Stimulated activated CD4-positive, alpha-beta T cell treated with anti-CD3 and anti-CD28 coated beads, Interleukin-2, amount 100 ng/mL, for 4 hours (primary cell): ENCODE results near the gene CFAP20.
"Not testable (repeated sequence)": the region's sequence is repeated elsewhere in the genome, so short reads cannot be mapped to it uniquely, and the experiment has no call there.

Source experiments
- DNase-seq: peaks from one replicate; pipeline ENCODE4 v3.0.0-alpha.2; 2020; ENCODE audit warnings: low read depth

The CFAP20 gene

GRCh38 chr16:58096249-58096648 is 32.9 kb downstream of the CFAP20 start:
- no peak for DNase-seq

GRCh38 chr16:58095575-58095960 is 33.6 kb downstream of the CFAP20 start:
- not testable (repeated sequence) for DNase-seq

GRCh38 chr16:58094791-58095574 is 34.2 kb downstream of the CFAP20 start:
- DNase-seq: no peak

- DNase-seq: no peak
Observed at GRCh38 chr16:58094026-58094425, 35.2 kb downstream of the CFAP20 start.

GRCh38 chr16:58090396-58090795 is 38.8 kb downstream of the CFAP20 start:
- DNase-seq: not testable (repeated sequence)

- DNase-seq: no peak
Observed at GRCh38 chr16:58088091-58088490, 41.1 kb downstream of the CFAP20 start.

- DNase-seq: no peak
Observed at GRCh38 chr16:58087209-58087913, 41.8 kb downstream of the CFAP20 start.

GRCh38 chr16:58086381-58087208 is 42.6 kb downstream of the CFAP20 start:
- no peak for DNase-seq

- no peak for DNase-seq
Observed at GRCh38 chr16:58085584-58086251, 43.5 kb downstream of the CFAP20 start.

- DNase-seq: no peak
Observed at GRCh38 chr16:58085171-58085570, 44.0 kb downstream of the CFAP20 start.

GRCh38 chr16:58084635-58085034 is 44.5 kb downstream of the CFAP20 start:
- no peak for DNase-seq

- no peak for DNase-seq
Observed at GRCh38 chr16:58082381-58082780, 46.8 kb downstream of the CFAP20 start.

GRCh38 chr16:58080657-58081056 is 48.5 kb downstream of the CFAP20 start:
- not testable (repeated sequence) for DNase-seq

- DNase-seq: no peak
Observed at GRCh38 chr16:58077796-58078195, 51.4 kb downstream of the CFAP20 start.

- DNase-seq: no peak
Observed at GRCh38 chr16:58076514-58076913, 52.7 kb downstream of the CFAP20 start.

GRCh38 chr16:58074657-58075056 is 54.5 kb downstream of the CFAP20 start:
- no peak for DNase-seq

- not testable (repeated sequence) for DNase-seq
Observed at GRCh38 chr16:58073086-58073485, 56.1 kb downstream of the CFAP20 start.

GRCh38 chr16:58072134-58072533 is 57.0 kb downstream of the CFAP20 start:
- not testable (repeated sequence) for DNase-seq

- DNase-seq: no peak
Observed at GRCh38 chr16:58070585-58070984, 58.6 kb downstream of the CFAP20 start.
